ENCODE results near the gene UCK2.

UCK2 gene

DNA sequence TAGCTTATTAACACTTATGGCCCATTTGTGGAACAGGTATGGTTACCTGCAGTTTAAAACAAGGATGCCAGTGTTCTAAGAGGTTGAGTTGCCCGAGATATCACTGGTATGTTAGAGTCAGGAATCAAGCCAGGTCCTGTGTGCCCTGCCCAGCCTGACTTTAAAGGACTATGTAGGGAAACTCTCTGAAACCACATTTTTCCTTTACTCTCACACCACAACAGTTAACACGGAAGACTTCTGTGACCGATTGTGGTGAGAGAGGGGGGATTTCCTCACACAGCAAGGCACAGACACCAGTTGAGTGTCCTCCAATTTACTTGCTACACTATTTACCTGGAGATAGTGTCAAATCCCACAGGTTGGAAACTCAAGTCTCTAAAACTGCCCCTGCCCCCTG lies 47.8 kb downstream of the UCK2 start:
- H3K4me3 Mint-ChIP-seq, result no peak overlapping the region
- DNase-seq, result no peak
- no peaks in the 10 kb centered on the region for H3K27me3 Mint-ChIP-seq
- H3K4me1 Mint-ChIP-seq (ENCODE audit: low read depth), result peaks cover 64% of the 10 kb centered on the region
- no peak overlapping the region for H3K27ac Mint-ChIP-seq
- peaks cover 2% of the 10 kb centered on the region for H3K9me3 Mint-ChIP-seq
- H3K36me3 Mint-ChIP-seq (ENCODE audit: low read depth), result peaks cover 25% of the 10 kb centered on the region

DNA sequence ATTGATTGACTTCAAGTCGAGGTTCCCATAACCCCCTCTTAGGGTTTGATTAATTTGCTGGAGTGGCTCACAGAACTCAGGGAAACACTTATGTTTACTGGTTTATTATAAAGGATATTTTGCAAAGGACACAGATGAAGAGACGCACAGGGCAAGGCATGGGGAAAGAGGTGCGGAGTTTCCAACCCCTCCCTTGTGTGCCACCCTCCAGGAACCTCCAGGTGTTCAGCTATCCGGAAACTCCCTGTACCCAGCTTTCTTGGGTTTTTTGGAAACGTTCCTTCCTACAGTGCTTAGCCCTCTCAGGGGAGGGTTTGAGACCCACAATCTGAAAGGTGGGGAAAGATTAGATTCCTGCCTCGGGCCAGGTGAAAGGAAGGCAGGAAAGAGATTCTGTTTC lies 48.2 kb downstream of the UCK2 start:
- H3K4me3 Mint-ChIP-seq, result no peak overlapping the region
- H3K4me1 Mint-ChIP-seq (ENCODE audit: low read depth), result peaks cover 62% of the 10 kb centered on the region
- DNase-seq, result no peak
- H3K27me3 Mint-ChIP-seq, result no peaks in the 10 kb centered on the region
- peaks cover 25% of the 10 kb centered on the region for H3K36me3 Mint-ChIP-seq (ENCODE audit: low read depth)
- H3K27ac Mint-ChIP-seq, result no peak overlapping the region
- peaks cover 2% of the 10 kb centered on the region for H3K9me3 Mint-ChIP-seq

DNA sequence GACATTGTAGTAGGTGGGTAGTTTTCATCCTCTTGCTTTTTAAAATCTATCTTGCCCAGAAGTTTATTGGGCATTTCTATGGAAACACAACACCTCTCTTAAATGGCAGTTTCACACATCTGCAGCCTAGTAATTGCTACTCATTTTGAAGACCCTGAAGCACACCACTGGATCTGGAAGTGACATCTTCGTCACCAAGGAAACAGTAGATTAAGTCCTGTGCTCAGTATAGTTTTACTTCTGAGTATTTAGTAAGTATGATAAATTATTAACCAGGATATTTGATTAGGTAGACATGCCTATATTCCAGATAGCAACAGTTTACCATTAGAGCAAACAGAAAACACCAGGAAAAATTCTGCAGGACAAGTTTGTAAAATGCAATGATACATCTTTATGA lies 48.7 kb downstream of the UCK2 start:
- Mint-ChIP-seq H3K27me3 (no peaks in the 10 kb centered on the region), H3K27ac (no peak overlapping the region), H3K36me3 (ENCODE audit: low read depth) (peaks cover 25% of the 10 kb centered on the region), H3K4me3 (no peak overlapping the region), H3K9me3 (peaks cover 2% of the 10 kb centered on the region), H3K4me1 (ENCODE audit: low read depth) (peaks cover 57% of the 10 kb centered on the region)
- no peak for DNase-seq

DNA sequence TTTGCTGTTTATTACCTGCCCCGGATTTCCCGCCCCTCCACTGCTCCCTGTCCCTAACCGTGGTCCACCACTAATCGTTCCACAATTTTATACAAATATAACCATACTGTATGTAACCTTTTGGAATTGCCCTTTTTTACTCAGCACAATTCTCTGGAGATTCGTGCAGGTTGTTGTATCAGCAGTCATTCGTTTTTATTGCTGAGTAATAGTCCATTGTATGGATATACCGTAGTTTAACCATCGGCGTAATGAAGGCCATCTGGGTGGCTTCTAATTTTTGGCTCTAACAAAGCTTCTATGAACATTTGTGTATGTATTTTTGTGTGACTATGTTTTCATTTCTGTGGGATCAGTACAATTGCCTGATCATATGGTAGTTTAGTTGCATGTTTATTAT lies 50.0 kb downstream of the UCK2 start:
- H3K9me3 Mint-ChIP-seq, result peaks cover 2% of the 10 kb centered on the region
- no peak for DNase-seq
- peaks cover 51% of the 10 kb centered on the region for H3K4me1 Mint-ChIP-seq (ENCODE audit: low read depth)
- peaks cover 32% of the 10 kb centered on the region for H3K36me3 Mint-ChIP-seq (ENCODE audit: low read depth)
- no peaks in the 10 kb centered on the region for H3K27me3 Mint-ChIP-seq
- H3K27ac Mint-ChIP-seq, result no peak overlapping the region
- no peak overlapping the region for H3K4me3 Mint-ChIP-seq

DNA sequence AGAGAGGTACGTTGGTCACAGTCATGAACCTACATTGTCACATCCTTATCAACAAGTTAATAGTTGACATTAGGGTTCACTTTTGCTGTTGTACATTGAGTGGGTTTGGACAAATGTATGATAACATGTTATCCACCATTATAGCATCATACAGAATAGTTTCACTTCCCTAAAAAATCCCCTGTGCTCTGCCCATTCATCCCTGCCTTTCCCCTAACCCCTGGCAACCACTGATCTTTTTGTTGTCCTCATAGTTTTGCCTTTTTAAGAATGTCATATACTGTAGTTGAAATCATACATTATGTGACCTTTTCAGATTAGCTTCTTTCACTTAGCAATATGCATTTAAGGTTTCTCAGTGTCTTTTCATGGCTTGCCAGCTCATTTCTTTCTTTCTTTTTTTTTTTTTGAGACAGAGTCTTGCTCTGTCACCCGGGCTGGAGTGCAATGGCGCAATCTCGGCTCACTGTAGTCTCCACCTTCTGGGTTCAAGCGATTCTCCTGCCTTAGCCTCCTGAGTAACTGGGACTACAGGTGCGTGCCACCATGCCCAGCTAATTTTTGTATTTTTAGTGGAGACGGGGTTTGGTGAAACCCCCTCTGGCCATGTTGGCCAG lies 50.6 kb downstream of the UCK2 start:
- H3K27me3 Mint-ChIP-seq, result no peaks in the 10 kb centered on the region
- no peak overlapping the region for H3K4me3 Mint-ChIP-seq
- H3K9me3 Mint-ChIP-seq, result peaks cover 2% of the 10 kb centered on the region
- H3K27ac Mint-ChIP-seq, result peak overlapping the region; percentile 51
- peaks cover 37% of the 10 kb centered on the region for H3K36me3 Mint-ChIP-seq (ENCODE audit: low read depth)
- no peak for DNase-seq
- peaks cover 52% of the 10 kb centered on the region for H3K4me1 Mint-ChIP-seq (ENCODE audit: low read depth)

DNA sequence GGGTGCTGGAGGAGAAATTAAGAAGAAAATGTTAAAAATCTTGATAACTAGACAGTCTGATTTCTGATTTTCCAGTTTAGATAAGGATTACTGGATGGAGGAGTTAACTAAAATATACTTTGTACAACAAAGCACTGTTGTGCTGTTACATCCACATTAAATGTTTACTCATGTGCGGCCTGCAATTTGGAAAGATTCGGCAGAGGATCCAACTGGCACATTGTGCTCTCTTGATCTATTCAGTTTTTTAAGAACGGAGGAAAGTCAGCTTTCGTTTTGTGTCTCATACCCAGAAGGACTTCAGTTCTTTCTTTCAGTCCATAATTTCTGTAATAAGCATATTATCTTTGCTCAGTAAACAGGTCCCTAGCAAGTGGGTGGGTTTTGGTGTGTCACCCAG lies 52.5 kb downstream of the UCK2 start:
- peaks cover 43% of the 10 kb centered on the region for H3K36me3 Mint-ChIP-seq (ENCODE audit: low read depth)
- H3K9me3 Mint-ChIP-seq, result peaks cover 2% of the 10 kb centered on the region
- H3K4me3 Mint-ChIP-seq, result no peak overlapping the region
- H3K27me3 Mint-ChIP-seq, result no peaks in the 10 kb centered on the region
- peaks cover 46% of the 10 kb centered on the region for H3K4me1 Mint-ChIP-seq (ENCODE audit: low read depth)
- H3K27ac Mint-ChIP-seq, result no peak overlapping the region
- no peak for DNase-seq

DNA sequence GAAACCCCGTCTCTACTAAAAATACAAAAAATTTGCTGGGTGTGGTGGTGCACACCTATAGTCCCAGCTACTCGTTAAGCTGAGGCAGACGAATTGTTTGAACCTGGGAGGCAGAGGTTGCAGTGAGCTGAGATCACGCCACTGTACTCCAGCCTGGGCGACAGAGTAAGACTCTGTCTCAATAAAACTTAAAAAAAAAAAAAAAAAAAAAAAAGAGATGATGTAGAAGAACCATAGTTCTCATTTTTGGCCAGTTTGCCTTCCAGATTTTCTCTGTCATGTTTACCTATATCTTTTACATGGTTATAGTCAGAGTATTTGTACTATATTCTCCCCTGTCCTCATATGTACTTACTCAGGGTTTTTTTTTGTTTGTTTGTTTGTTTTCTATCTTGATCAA lies 53.6 kb downstream of the UCK2 start:
- Mint-ChIP-seq H3K9me3 (peaks cover 2% of the 10 kb centered on the region), H3K4me3 (no peak overlapping the region)

DNA sequence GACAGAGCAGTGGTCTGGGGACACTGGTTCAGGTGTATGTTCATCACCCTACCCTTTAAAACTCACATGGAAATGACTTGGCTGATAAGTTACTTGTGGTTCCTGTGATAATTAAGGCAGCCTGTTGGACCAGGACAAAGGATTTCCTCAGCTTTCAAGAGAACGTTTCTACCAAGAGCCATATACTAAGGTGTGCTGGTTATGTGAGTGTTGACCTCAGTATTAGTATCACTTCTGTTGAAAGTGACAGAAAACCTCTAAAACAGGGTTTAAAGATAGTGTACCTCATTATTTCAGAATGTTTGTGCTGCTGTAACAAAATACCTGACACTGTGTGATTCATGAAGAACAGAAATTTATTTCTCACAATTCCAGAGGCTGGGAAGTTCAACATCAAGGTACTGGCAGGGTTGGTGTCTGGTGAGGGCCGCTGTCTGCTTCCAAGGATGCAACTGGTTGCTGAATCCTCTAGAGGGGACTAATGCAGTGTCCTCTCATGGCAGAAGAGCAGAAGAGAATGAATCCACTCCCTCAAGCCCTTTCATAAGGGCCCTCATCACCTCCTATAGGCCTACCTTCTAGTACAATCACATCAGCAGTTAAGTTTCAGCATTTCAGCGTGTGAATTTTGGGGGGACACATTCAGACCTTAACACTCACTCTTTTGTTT lies 54.9 kb downstream of the UCK2 start:
- no peak overlapping the region for H3K4me3 Mint-ChIP-seq
- no peak overlapping the region for H3K27ac Mint-ChIP-seq
- peaks cover 34% of the 10 kb centered on the region for H3K36me3 Mint-ChIP-seq (ENCODE audit: low read depth)
- peaks cover 1% of the 10 kb centered on the region for H3K9me3 Mint-ChIP-seq
- H3K4me1 Mint-ChIP-seq (ENCODE audit: low read depth), result peaks cover 37% of the 10 kb centered on the region
- no peak for DNase-seq
- no peaks in the 10 kb centered on the region for H3K27me3 Mint-ChIP-seq

More for the DNA sequence above, 53.6 kb downstream of the UCK2 start:
- Mint-ChIP-seq H3K4me1 (ENCODE audit: low read depth) (peaks cover 39% of the 10 kb centered on the region), H3K36me3 (ENCODE audit: low read depth) (peaks cover 43% of the 10 kb centered on the region), H3K27ac (no peak overlapping the region), H3K27me3 (no peaks in the 10 kb centered on the region)
- DNase-seq, result no peak

DNA sequence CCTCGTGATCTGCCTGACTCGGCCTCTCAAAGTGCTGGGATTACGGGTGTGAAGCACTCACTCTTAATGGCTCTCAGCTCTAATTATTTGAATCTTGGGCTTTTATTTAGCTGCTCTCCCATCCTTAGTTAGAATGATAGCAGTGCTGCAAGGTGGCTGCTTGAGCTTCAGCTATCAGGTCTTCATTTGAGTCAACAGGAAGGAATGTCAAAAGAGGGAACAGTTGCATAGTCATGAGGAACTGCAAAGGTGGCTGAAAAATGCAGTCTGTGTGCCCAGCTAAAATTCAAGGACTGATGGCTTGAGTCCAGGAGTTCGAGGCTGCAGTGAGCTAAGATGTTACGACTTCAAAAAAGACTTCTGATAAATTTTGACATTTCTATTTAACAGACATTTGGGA lies 55.6 kb downstream of the UCK2 start:
- no peak overlapping the region for H3K27ac Mint-ChIP-seq
- H3K9me3 Mint-ChIP-seq, result no peaks in the 10 kb centered on the region
- no peak overlapping the region for H3K4me3 Mint-ChIP-seq
- H3K36me3 Mint-ChIP-seq (ENCODE audit: low read depth), result peaks cover 30% of the 10 kb centered on the region
- no peaks in the 10 kb centered on the region for H3K27me3 Mint-ChIP-seq
- no peak for DNase-seq
- peaks cover 32% of the 10 kb centered on the region for H3K4me1 Mint-ChIP-seq (ENCODE audit: low read depth)

DNA sequence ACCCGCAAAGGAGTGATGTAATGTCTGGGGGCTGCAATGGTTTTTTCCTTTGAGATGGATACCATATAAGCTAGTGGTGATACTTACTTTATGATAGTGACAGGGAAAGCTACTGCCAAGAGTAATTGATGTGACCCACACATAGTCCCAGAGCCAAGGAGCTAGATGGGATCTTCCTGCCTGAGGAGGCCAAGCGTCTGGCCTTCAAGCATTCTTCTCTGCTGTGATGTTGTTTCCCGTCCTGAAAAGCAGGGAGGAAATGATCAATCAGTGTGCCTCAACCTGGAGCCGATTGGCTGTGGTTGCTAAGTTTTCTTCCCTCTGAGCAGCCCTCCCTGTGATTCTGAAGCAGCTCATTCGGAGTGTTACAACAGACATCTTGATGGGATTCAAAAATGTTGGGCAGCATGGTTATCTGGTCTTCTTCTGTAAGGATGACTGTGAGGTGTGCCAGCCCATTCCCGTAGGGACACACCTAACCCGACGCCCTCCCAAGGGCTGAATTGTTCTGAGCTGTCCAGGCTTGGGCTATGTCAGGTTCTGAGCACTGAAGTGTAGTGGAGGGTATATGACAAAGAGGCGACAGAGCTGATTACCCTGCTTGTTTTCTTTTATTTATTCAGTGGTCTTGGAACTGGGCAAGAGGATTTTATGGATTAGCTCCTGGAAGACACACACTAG lies 56.7 kb downstream of the UCK2 start:
- Mint-ChIP-seq H3K4me3 (no peak overlapping the region), H3K27ac (no peak overlapping the region), H3K36me3 (ENCODE audit: low read depth) (peaks cover 22% of the 10 kb centered on the region), H3K27me3 (no peaks in the 10 kb centered on the region), H3K4me1 (ENCODE audit: low read depth) (peaks cover 27% of the 10 kb centered on the region), H3K9me3 (no peaks in the 10 kb centered on the region)
- no peak for DNase-seq

DNA sequence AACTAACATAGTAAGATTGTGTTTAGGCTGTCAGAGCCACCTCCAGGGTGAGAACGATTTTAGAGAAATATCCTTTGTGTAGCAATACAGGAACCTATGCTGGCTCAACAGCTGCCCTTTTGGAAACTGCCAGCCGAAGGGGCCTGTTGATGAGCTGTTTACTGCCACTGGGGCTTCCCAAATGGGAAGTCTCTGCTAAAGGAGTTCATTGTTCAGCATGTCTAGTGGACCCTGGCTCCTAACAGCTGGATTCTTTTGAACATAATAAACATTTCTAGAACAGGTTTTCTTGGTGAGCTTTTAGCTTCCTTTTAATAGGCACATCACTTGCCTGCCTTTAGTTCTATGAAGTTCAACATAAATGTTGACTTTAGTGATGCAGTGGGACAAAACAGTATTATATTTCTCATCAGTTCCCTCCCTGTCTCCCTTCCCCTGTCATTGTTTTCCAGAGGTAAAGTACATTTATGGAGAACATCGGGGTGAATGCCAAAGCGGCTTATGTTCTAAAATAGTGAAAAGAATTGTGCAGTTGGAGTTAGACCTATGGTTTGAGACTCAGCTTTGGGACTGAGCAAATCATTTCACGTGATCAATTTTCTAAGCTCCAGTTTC lies 57.4 kb downstream of the UCK2 start:
- DNase-seq, result no peak
- H3K4me3 Mint-ChIP-seq, result no peak overlapping the region
- peaks cover 22% of the 10 kb centered on the region for H3K36me3 Mint-ChIP-seq (ENCODE audit: low read depth)
- H3K27me3 Mint-ChIP-seq, result no peaks in the 10 kb centered on the region
- H3K9me3 Mint-ChIP-seq, result no peaks in the 10 kb centered on the region
- no peak overlapping the region for H3K27ac Mint-ChIP-seq
- peaks cover 22% of the 10 kb centered on the region for H3K4me1 Mint-ChIP-seq (ENCODE audit: low read depth)

DNA sequence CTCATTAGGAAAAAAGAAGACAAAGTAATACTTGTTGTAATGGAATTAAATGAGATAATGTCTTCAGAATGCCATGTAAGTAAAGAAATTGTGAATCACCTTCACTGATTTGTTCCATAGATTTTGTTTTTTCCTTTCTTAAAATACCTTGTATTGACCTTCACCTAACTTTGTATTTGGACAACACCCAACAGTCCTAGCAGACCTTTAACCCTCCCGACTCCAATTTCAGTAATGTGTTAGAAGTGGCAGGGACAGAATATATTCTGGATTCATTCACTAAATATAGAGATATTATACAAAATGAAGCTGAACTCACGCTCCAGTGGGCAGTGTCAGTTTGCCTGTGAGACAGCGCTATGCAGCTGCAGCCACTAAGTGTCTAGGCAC lies 57.9 kb downstream of the UCK2 start:
- no peak for DNase-seq
- peaks cover 27% of the 10 kb centered on the region for H3K36me3 Mint-ChIP-seq (ENCODE audit: low read depth)
- no peak overlapping the region for H3K27ac Mint-ChIP-seq
- H3K4me3 Mint-ChIP-seq, result no peak overlapping the region
- no peaks in the 10 kb centered on the region for H3K9me3 Mint-ChIP-seq
- no peaks in the 10 kb centered on the region for H3K27me3 Mint-ChIP-seq
- peaks cover 19% of the 10 kb centered on the region for H3K4me1 Mint-ChIP-seq (ENCODE audit: low read depth)

DNA sequence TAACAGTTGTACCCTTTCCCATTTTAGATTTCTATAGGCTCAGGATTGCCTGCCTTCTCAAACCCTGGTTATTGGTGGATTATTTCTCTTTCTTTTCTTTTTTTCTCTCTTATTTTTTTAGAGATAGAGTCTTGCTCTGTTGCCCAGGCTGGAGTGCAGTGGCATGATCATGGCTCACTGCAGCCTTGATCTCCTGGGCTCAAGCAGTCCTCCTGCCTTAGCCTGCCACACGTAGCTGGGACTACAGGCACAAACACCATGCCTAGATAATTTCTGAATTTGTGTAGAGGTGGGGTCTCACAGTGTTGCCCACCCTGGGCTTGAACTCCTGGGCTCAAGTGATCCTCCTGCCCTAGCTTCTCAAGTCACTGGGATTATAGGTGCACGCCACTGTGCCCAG lies 58.8 kb downstream of the UCK2 start:
- DNase-seq, result no peak
- Mint-ChIP-seq H3K27ac (no peak overlapping the region), H3K4me1 (ENCODE audit: low read depth) (peaks cover 19% of the 10 kb centered on the region), H3K4me3 (no peak overlapping the region), H3K27me3 (no peaks in the 10 kb centered on the region), H3K36me3 (ENCODE audit: low read depth) (peaks cover 36% of the 10 kb centered on the region), H3K9me3 (no peaks in the 10 kb centered on the region)

DNA sequence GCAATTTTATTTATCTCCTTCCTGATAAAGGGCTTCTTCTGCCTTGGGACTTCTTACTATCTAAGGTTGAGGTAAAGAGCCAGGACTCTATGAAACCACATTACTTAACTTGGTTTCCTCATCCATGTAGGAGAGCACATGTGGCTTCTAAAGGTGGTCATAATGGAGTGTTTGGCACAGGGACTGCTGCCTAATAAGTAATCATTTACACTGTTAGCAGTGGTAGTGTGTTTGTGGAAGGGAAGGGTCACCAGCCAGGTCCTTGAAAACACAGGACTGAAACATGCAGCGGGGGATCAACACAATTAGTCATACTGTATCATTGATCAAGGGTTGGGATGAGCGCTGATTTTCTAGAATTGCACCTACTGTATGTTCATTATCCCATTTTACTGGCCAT lies 59.6 kb downstream of the UCK2 start:
- no peak overlapping the region for H3K4me3 Mint-ChIP-seq
- H3K9me3 Mint-ChIP-seq, result no peaks in the 10 kb centered on the region

More for the DNA sequence above, 59.6 kb downstream of the UCK2 start:
- no peak for DNase-seq
- peak overlapping the region; percentile 2 for H3K27ac Mint-ChIP-seq
- H3K27me3 Mint-ChIP-seq, result no peaks in the 10 kb centered on the region
- H3K4me1 Mint-ChIP-seq (ENCODE audit: low read depth), result peaks cover 19% of the 10 kb centered on the region
- peaks cover 41% of the 10 kb centered on the region for H3K36me3 Mint-ChIP-seq (ENCODE audit: low read depth)
